ENCODE measurements around the gene TECTA.

The TECTA gene

GRCh38 chr11:121194731-121195596, 93.9 kb downstream of the TECTA start:
- DNase-seq: peak; percentile 69

DNA sequence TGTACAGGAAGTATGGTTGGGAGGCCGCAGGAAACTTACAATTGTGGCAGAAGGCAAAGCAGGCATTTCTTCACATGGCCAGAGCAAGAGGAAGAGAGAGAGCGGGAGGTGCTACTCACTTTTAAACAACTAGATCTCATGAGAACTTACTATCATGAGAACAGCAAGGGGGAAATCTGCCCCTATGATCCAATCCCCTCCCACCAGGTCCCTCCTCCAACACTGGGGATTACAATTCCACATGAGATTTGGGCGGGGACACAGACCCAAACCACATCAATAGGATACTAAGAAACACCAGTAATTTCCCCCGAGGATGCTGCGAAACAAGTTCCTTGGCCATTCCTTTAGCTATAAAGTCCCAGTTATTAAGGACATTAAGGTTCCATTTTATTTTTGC, 97.4 kb downstream of the TECTA start:
- no peak for DNase-seq

DNA sequence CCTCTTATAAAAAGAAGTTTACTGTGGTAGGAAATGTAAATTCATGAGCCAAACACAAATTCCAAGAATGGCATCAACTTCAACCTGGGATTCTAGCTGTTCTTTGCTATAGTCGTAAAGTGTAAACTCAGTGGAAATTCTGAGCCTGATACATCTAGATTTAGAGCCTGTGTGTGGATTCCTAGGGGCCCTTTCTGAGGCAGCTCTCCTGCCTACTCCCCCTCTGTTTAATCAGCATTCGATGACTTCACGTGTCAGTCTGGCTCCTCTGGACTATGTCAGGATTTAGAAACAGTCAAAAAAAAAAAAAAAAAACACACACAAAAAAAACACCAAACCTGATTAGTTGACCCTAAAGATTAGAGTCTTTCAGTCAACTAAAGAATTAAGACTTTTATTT, 98.5 kb downstream of the TECTA start:
- no peak for DNase-seq

DNA sequence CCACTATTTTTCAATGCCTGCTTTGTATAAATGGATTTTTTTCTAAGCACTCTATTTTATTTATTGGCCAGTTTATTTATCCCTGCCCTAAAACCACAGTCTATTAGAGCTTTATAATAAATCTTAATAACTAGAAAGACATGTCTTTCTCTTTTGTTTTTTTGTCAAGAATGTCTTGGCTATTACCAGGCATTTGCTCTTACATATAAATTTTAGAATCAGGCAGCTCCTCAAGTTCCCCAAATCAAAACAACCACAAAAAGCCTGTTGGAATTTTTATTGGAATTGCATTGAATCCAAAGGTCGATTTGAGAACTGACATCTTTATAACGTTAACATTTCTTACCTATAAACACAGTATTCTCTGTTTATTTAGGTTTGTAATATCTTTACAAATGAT, 105.8 kb downstream of the TECTA start:
- no peak for DNase-seq

- peak; percentile 8 for DNase-seq
Measured at GRCh38 chr11:121207485-121208115, 106.6 kb downstream of the TECTA start.

- DNase-seq: no peak
Measured at GRCh38 chr11:121210445-121211080, 109.5 kb downstream of the TECTA start.

DNA sequence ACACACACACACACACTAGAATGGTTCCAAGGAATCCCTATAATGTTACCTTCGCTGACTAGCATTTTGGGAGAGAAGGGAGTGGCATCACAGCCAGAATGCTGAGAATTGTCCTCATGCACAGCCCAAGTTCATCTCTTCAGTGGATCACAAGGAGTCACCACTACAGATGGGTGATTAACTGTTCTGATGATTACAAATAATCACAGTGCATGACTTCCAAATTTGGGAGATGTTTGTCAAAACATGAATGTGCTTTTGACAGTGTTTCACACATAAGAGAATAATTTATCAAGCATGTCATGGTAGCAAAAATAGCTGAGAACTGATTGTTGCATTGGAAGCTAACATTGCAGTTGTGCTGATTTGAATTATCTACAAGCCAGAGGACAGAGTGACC, 110.6 kb downstream of the TECTA start:
- DNase-seq: no peak

DNA sequence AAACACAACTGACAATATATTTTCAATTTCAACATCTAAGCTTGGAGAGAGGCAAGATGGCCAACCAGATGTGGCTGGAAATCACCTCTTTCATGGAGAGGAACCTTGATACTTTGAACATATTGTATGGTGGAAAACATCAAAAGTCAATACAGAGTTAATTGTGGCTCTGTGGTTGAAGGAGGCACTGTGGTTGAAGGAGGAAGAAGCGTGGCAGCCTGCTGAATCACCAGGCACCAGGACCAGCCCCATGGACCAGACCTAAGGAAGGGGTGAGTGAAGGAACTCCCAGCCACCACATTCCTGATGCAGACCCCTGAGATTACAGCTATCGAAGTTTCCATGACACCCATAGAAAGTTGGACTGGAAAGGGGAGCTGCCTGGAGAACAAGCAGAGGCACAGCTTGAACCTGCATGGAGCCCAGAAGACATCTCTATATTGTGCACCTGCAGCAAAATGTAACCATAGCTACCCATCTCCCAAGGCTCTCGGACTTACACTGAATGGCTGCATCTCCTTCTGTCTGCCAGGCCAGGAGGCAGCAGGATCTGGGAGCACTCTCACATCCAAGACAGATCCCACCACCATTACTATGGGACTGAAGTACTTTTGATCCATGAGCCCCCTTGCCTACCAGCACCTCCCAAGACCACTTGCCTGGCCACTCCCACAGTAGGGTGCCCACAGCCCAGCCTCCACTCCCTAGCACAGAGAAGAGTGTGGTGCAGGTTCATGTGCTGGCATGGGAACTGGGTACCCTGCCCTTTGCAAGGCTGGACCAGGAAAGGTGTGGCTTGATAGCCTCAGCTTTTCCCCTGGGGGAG, 111.7 kb downstream of the TECTA start:
- DNase-seq: no peak

DNA sequence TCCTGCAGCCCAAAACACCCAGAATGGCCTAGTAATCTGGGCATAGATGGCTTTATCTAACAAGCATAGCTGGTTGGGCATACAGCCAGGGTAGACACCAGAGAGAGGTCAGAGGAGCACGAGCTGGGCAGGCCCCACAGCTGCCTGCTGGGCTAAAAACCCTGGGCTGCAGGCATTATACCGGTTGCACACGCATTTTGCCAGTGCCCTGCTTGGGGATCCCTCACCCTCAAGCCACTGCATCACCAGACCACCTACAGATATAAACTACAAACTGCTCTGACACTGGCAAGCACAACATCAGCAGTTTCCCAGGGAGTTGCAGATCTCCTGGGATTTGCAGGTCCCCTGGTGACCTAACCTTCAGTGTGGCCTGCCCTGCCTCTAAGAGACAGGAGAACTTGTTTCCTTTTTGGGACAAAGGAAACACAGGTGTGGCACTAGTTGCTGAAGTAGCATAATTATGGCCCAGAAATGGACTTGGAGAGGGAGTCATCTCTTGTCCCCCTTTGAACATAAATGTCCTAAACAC, 112.4 kb downstream of the TECTA start:
- no peak for DNase-seq

- DNase-seq: no peak
Measured at GRCh38 chr11:121214861-121215260, 113.8 kb downstream of the TECTA start.

GRCh38 chr11:121221496-121222200, 120.6 kb downstream of the TECTA start:
- DNase-seq: no peak

GRCh38 chr11:121223161-121223560, 122.1 kb downstream of the TECTA start:
- no peak for DNase-seq

GRCh38 chr11:121225382-121225781, 124.3 kb downstream of the TECTA start:
- no peak for DNase-seq

DNA sequence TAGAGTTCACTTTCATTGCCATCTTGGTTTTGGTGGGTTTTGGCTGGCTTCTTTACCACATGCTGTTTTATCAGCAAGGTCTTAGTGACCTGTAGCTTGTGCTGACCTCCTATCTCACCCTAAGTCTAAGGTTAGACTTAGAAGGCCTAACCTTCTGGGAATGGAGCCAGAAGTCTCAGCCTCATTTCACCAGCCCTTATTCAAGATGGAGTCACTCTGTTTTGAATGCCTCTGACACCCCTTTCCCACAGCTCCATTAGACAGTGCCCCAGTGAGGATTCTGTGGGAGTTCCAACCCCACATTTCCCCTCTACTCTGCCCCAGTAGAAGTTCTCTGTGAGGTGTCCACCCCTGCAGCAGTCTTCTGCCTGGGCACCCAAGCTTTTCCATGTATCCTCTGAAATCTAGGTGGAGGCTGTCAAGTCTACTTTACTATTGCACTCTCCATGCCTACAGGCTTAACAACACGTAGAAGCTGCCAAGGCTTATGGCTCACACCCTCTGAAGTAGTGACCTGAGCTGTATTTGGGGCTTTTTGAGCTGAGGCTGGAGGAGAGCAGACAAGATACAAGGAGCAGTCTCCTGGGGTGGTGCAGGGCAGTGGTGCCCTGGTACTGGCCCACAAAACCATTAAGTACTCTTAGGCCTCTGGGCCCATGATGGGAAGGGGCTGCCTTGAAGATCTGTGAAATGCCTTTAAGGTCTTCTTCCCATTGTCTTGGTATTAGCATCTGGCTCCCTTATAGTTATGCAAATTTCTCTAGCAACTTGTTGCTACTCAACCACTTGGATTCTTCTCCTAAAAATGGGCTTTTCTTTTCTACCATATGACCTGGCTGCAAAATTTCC, 125.6 kb downstream of the TECTA start:
- DNase-seq: no peak

DNA sequence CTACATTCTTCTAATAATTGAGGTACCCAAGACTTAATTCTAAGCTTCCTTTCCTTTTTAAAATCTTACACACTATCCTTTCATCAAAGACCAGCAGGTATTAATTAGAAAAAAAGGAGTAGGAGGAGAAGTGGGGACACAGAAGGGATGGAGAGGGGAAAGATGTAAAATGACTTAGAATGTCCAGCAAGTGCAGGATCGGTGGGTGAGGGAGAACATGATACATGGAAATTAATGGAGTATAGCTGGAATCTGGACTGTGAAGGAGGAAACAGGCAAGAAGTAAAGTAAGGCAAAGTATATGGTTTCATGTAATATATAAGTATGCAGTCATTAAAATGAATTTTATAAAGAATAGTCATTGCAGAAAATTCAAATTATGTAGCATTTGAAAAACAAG, 127.8 kb downstream of the TECTA start:
- DNase-seq: no peak

GRCh38 chr11:121229495-121230215, 128.6 kb downstream of the TECTA start:
- DNase-seq: no peak

DNA sequence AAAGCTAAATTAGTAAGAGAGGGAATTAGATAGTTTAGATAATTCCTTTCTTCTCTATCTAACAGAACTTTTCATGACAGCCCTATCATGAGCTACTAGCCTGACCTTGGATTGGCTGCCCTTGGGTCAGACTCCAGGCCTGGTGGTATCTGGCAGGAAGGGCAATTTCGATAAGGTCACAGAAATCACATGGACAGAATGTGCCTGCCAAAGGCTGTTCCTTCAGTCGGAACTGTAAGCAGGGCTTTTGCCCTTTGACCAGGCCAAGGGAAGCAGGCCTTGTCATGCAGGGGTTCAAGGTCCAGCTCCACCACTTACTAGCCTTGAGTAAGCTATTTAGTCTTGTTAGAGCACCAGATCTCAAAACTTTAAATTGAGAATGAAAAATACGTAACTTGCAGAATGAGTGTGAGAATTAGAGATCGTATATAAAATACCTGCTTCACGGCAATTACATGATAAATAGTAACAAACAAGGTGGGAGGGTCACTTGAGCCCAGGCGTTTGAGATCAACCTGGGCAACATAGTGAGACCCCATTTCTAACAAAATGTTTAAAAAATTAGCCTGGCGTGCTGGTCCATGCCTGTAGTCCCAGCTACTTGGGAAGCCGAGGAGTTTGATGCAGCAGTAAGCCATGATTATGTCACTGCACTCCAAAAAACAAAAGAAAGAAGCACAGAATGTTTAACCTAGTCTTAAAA, 130.7 kb downstream of the TECTA start:
- no peak for DNase-seq

DNA sequence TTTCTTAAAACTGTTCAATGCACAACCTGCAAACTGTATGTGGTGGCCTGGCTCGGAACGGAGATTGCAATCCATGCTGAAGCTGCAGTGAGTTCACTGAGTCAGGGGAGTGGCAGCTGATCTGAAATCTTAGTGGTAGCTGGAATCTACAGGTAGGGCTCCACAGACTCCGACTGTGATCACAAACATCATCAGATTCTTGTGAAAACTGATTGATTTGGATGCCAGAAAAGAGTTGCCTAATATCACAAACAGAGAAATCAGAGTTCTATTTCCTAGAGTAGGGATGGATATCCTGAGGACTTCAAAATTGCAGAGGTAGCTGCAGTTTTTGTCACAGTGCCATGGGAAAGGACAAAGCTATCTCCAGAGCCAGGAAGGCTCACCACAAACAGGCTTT, 134.0 kb downstream of the TECTA start:
- DNase-seq: no peak

All from fibroblast of skin of scalp (primary cell).